ENCODE measurements around the gene CDH15.

DNA sequence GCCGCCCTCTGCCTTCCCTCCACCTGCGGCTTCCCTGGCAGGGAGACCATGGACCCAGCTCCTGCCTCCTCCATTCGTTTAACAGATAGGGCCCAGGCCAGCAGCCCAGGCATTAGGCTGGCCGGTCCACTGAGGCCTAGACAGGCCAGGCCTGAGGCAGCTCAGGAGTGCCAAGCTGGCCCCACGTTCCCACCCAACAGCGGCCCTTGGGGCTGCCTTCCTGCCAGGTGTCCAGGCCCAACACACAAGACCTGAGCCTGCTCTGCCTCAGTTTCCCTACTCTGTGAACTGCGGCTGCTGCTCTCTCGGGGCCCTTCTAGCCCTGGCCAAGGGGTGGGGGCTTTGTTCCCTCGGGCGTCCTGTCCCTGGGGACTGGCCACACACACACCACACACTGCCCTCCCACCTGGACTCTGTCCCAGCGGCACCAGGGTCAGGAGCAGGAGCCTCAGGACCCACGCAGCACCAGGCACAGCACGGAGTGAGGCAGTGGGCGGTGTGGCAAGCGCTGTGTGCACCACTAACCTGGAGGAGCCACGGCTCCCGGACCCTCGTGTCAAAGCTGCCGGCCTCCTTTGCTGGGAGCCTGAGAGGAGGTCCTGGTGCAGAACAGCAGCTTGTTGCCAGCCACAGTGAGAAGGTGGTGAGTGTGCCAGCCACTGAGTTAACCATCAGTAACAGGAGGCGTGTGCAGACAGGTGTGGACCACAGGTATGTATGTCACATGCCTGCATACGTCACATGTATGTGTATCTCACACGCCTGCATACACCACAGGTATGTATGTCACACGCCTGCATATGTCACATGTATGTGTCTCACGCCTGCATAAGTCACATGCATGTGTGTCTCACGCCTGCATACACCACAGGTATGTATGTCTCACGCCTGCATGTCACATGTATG is 14.6 kb upstream of the CDH15 start:
- TF ChIP-seq, protein P1, sequence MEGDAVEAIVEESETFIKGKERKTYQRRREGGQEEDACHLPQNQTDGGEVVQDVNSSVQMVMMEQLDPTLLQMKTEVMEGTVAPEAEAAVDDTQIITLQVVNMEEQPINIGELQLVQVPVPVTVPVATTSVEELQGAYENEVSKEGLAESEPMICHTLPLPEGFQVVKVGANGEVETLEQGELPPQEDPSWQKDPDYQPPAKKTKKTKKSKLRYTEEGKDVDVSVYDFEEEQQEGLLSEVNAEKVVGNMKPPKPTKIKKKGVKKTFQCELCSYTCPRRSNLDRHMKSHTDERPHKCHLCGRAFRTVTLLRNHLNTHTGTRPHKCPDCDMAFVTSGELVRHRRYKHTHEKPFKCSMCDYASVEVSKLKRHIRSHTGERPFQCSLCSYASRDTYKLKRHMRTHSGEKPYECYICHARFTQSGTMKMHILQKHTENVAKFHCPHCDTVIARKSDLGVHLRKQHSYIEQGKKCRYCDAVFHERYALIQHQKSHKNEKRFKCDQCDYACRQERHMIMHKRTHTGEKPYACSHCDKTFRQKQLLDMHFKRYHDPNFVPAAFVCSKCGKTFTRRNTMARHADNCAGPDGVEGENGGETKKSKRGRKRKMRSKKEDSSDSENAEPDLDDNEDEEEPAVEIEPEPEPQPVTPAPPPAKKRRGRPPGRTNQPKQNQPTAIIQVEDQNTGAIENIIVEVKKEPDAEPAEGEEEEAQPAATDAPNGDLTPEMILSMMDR (IDR thresholded peaks at IDR 0.05): no peak
- TF ChIP-seq, protein P2, sequence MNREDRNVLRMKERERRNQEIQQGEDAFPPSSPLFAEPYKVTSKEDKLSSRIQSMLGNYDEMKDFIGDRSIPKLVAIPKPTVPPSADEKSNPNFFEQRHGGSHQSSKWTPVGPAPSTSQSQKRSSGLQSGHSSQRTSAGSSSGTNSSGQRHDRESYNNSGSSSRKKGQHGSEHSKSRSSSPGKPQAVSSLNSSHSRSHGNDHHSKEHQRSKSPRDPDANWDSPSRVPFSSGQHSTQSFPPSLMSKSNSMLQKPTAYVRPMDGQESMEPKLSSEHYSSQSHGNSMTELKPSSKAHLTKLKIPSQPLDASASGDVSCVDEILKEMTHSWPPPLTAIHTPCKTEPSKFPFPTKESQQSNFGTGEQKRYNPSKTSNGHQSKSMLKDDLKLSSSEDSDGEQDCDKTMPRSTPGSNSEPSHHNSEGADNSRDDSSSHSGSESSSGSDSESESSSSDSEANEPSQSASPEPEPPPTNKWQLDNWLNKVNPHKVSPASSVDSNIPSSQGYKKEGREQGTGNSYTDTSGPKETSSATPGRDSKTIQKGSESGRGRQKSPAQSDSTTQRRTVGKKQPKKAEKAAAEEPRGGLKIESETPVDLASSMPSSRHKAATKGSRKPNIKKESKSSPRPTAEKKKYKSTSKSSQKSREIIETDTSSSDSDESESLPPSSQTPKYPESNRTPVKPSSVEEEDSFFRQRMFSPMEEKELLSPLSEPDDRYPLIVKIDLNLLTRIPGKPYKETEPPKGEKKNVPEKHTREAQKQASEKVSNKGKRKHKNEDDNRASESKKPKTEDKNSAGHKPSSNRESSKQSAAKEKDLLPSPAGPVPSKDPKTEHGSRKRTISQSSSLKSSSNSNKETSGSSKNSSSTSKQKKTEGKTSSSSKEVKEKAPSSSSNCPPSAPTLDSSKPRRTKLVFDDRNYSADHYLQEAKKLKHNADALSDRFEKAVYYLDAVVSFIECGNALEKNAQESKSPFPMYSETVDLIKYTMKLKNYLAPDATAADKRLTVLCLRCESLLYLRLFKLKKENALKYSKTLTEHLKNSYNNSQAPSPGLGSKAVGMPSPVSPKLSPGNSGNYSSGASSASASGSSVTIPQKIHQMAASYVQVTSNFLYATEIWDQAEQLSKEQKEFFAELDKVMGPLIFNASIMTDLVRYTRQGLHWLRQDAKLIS (CRISPR knock-in tag; IDR thresholded peaks at IDR 0.05; ENCODE audit: borderline replicate concordance): no peak
- TF ChIP-seq NFYB (CRISPR knock-in tag; conservative IDR thresholded peaks at IDR 0.05; ENCODE audit: low read depth) (no peak), ZNF396 (CRISPR knock-in tag; IDR thresholded peaks at IDR 0.05; ENCODE audit: borderline replicate concordance) (no peak), ZBTB21 (CRISPR knock-in tag; IDR thresholded peaks at IDR 0.05; ENCODE audit: borderline replicate concordance) (no peak), TEAD4 (CRISPR knock-in tag; IDR thresholded peaks at IDR 0.05) (no peak), ZNF263 (CRISPR knock-in tag; IDR thresholded peaks at IDR 0.05; ENCODE audit: low read depth) (no peak)
- TF ChIP-seq, protein P3, sequence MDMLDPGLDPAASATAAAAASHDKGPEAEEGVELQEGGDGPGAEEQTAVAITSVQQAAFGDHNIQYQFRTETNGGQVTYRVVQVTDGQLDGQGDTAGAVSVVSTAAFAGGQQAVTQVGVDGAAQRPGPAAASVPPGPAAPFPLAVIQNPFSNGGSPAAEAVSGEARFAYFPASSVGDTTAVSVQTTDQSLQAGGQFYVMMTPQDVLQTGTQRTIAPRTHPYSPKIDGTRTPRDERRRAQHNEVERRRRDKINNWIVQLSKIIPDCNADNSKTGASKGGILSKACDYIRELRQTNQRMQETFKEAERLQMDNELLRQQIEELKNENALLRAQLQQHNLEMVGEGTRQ (CRISPR knock-in tag; IDR thresholded peaks at IDR 0.05): no peak

Measured in WTC11 (cell line).